NB4 (cell line): ENCODE results near the gene G0S2.

Experiments used
- POLR2A ChIP-seq: IDR thresholded peaks from 2 replicates; pipeline ENCODE4 v1.6.1; 2011; ENCODE audit warnings: mild to moderate bottlenecking; ENCODE audit not compliant: insufficient read length; ENCODE audit errors: extremely low read depth
- TF ChIP-seq, protein P1 (sequence below): IDR thresholded peaks from 2 replicates; pipeline ENCODE4 v1.6.1; 2011; ENCODE audit warnings: low read depth, low read length
- TF ChIP-seq, protein P2 (sequence below): IDR thresholded peaks from one replicate; pipeline ENCODE4 v1.5.1; 2012; ENCODE audit warnings: low read depth, low read length

DNA sequence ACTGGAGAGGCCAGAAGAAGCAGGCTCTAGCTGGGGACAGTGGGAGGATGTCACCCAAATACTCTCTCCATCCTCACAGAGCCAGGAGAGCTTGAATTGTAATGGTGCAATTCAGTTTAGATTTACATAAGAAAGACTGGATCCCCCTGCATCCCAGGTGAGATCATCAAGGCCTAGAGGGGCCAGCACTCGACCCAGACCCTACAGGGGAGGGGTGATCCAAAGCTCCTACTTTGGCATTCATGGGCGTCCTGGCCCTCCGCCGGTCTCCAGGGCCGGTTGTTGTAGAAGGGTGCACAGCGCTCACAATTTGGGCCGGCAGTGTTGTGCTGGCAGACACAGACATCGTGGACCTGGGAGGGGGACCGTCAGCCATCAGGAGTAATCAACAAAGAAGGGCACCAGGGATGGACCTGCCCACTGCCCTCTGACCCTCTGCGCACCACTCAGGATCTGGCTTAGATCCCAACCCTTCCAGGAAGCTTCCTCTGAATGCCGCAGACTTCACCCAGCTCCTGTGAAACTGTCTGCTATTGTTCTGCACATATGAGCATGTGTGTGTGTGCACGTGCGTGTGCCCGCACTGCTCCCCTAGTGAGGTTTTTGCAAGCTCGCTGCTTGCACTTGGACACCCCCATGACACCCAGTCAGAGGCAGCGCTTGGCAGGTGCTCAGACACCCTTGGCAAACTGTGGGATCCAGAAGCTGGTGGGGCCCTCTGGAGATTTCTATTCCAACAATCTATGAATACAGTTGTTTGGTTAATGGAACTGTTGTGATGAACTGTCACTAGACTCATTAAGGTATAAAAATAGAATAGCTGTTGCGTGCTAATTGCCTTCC is 44.6 kb upstream of the G0S2 start:
- no peak for TF ChIP-seq POLR2A
- TF ChIP-seq, protein P1, sequence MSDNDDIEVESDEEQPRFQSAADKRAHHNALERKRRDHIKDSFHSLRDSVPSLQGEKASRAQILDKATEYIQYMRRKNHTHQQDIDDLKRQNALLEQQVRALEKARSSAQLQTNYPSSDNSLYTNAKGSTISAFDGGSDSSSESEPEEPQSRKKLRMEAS: no peak
- TF ChIP-seq, protein P2, sequence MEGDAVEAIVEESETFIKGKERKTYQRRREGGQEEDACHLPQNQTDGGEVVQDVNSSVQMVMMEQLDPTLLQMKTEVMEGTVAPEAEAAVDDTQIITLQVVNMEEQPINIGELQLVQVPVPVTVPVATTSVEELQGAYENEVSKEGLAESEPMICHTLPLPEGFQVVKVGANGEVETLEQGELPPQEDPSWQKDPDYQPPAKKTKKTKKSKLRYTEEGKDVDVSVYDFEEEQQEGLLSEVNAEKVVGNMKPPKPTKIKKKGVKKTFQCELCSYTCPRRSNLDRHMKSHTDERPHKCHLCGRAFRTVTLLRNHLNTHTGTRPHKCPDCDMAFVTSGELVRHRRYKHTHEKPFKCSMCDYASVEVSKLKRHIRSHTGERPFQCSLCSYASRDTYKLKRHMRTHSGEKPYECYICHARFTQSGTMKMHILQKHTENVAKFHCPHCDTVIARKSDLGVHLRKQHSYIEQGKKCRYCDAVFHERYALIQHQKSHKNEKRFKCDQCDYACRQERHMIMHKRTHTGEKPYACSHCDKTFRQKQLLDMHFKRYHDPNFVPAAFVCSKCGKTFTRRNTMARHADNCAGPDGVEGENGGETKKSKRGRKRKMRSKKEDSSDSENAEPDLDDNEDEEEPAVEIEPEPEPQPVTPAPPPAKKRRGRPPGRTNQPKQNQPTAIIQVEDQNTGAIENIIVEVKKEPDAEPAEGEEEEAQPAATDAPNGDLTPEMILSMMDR: no peak
